GM21717 (cell line): ENCODE results near the gene ADAMTS19.

ENCODE experiments used
- ATAC-seq: cut with Tn5 transposase; IDR thresholded peaks from one replicate; pipeline ENCODE4 v1.9.1; 2021; ENCODE audit warnings: mild to moderate bottlenecking, moderate library complexity; ENCODE audit not compliant: unreplicated experiment

ADAMTS19 gene

DNA sequence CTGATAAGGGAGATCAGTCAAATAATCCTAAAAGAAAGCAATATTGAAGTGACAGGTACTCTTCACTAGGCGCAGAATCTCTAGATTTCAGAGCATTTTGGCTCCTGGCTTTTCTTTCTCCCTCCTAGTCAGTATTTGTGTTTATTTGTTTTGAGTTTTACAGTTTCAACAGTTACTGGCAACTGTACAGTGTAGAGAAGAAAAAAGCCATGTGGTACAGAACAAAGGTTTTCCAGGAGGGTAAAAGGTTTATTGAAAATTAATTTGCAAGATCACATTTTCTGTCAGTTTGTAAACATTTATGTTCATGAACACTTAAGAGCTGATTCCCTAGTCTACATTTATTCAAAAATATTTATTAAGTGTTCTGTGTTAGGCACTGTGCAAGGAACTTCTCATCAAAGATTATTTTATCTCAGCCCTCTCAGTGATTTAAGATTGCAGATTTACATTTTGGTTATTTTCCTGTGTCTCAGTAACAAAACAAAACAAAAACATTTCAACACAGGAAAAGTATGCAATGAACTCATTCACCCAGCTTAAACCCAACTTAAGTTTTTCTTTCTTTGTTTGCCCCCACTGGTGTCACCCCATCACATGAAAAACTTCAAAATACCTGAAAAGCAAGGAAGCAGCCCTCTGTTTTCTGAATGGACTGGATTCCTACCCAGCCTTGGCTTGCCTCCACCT, 300.7 kb downstream of the ADAMTS19 start:
- ATAC-seq: no peak

- no peak for ATAC-seq
Measured at GRCh38 chr5:129763651-129764050, 303.6 kb downstream of the ADAMTS19 start.

DNA sequence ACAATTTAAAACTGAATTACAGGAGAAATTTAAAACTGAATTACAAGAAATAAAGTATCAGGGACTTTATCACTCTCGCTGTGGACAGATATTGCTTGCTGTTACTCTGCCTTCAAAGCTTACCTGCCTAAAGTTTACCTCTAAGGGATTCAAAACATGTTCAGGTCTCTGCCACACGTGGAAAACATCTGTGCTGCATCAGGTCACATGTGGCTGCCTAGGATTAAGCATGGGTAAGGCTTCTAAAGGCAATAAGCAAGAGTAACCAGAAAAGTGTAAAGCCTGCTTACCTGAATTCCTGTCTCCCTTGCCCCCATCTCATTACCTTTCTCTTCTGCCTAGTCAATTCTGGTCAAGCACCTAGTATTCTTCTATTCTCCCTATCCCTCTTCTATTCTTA, 306.7 kb downstream of the ADAMTS19 start:
- ATAC-seq: no peak

- ATAC-seq: peak; percentile 89
Measured at GRCh38 chr5:129767927-129768380, 307.9 kb downstream of the ADAMTS19 start.

DNA sequence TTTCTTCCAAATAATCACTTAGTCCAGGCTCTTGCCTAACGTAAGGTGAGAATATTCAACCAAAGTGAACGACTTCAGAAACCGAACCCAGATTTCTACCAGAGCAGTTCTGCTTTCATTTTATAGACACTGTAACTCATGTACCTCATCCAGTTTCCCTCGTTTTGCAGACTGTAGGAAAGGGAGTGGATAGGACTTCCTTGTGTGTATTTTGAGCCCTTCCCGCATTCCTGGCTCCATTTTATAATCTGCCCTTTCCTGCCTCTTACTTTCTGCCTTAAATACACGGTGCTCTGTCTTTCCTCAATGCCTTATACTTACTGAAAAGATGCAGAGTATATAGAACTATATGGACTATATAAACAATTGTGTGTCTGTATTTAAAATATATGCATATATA, 308.6 kb downstream of the ADAMTS19 start:
- ATAC-seq: no peak

DNA sequence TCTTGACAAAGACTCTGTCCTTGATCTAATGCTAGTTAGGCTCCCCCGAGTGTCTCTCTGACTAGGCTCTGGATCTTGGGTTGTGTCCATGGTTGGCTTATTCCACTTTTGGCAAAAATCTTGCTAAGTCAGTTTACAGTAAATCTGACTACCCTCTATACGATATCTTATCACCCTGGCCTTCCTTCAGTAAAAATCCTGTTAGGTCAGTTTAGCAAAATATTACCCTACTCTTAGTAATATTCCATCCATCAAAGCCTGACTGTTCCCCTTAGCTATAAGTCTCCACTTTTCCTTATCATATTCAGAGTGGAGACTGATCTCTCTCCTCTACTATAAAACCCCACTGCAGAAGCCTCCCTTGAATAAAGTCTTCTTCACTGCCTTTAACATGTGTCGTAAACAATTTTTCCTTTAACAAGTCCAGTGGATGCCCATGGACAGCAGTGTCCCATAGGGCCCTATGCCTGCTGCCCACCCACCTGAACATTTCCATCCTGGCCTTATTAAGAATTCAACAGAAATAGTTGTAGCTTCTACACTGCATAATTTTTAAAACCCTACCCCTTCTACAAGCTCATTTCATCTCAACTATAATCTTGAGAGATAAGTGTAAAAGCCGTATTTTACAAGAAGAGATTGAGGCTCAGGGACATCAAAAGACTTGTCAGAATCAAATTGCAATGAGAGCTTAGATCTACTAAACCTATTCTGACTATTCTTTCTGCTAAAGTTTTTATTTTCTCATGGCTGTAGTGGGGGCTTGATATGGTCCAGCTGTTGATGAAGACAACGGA, 310.1 kb downstream of the ADAMTS19 start:
- ATAC-seq: no peak

DNA sequence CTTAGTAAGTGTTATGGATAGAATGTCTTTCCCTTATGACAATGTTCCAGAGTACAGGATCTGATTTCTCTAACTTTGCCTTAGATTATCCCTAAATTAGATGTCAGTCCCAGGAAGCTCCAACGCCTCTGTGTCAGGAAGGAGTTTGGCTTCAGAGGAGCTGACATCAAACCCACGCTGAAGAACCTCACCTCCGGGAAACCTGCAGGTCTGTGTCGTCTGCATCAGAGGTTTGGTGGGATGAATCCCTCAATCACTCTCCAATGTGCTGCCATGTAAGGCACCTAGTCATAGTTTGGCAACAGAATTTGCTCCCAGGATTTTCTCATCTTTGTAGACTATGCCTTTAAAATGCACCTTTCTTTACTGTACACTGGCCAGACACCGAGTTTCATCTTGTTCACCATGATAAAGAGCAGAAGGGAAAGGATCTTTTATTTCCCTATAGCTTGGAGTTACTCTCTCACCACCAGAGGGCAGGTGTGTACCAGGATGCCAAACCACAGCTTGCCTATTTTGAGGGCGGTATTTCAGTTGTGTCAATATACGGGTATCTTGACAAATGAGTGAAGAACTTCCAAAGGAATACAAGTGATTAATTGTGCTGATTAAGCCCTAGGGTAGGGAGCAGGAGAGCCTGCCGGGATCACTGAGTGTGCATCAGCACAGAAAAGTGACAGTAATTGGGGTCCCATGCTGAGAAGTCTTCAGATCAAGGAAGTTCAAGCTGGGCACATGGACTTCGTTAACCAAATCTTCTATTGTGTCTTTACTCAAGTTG, 311.1 kb downstream of the ADAMTS19 start:
- peak; percentile 78 for ATAC-seq

DNA sequence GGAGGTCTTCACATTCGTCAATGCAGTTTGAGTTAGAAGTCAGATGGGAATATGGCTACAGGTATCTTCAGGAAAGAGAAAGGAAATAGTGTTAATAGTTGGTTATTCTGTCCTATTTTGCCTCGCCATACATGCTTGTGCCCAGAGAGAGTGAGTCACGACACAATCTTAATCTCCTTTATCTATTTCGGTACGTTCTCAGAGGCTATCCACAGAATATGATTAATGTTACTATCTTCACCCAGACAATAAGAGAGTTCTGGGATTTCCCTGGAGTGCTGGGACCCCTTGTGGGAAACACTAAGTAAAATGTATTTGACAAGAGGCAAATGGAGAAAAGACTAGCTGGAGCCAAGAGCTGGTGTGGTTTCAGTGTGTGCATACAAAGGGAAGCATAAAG, 313.3 kb downstream of the ADAMTS19 start:
- no peak for ATAC-seq

- no peak for ATAC-seq
Measured at GRCh38 chr5:129781594-129781993, 321.5 kb downstream of the ADAMTS19 start.
